Mesenchymal stem cell (in vitro differentiated cells and primary cell): ENCODE measurements around the gene CDHR5. TPM values are rescaled to one million over a fixed set of nuclear protein-coding genes. Genes with fewer than 3 reads are reported as not detected.
A peak's percentile ranks its signal among the peaks of the same experiment; 100 is the strongest.

Source experiments
- DNase-seq: peaks from one replicate; pipeline ENCODE4 v3.0.0-alpha.2; 2013
- H2AFZ ChIP-seq: one replicate; pipeline ENCODE4 v1.6.1; 2013; ENCODE audit warnings: low read depth, mild to moderate bottlenecking, control low read depth, inconsistent platforms, low read length, moderate library complexity
- H2AK5ac ChIP-seq: 2 replicates; pipeline ENCODE4 v1.6.1; 2013; ENCODE audit warnings: low read length, moderate library complexity, mild to moderate bottlenecking, inconsistent platforms; ENCODE audit not compliant: severe bottlenecking
- H2BK120ac ChIP-seq: one replicate; pipeline ENCODE4 v1.6.1; 2013; ENCODE audit warnings: low read depth, mild to moderate bottlenecking, inconsistent platforms, low read length, moderate library complexity
- H2BK12ac ChIP-seq, 2 experiments: one replicate each; pipeline ENCODE4 v1.6.1; 2013; ENCODE audit warnings: inconsistent platforms in 2 of 2, low read length in 2 of 2, mild to moderate bottlenecking in 2 of 2, moderate library complexity in 2 of 2, control low read depth in 1 of 2
- H2BK15ac ChIP-seq: one replicate; pipeline ENCODE4 v1.6.1; 2013; ENCODE audit warnings: mild to moderate bottlenecking, low read depth, inconsistent platforms; ENCODE audit not compliant: poor library complexity, severe bottlenecking
- H2BK5ac ChIP-seq: 2 replicates; pipeline ENCODE4 v1.6.1; 2013; ENCODE audit warnings: low read depth, mild to moderate bottlenecking, low read length, control low read depth, inconsistent platforms; ENCODE audit not compliant: poor library complexity, severe bottlenecking
- H3K14ac ChIP-seq, 2 experiments: one replicate each; pipeline ENCODE4 v1.6.1; 2013; ENCODE audit warnings: inconsistent platforms in 2 of 2, low read length in 2 of 2, control low read depth in 1 of 2, mild to moderate bottlenecking in 1 of 2, moderate library complexity in 1 of 2
- H3K18ac ChIP-seq, 2 experiments: one replicate each; pipeline ENCODE4 v1.6.1; 2013; ENCODE audit warnings: inconsistent platforms in 2 of 2, low read length in 2 of 2, control low read depth in 1 of 2, low read depth in 1 of 2, mild to moderate bottlenecking in 1 of 2
- H3K23ac ChIP-seq, 2 experiments: one replicate each; pipeline ENCODE4 v1.6.1; 2013; ENCODE audit warnings: inconsistent platforms in 2 of 2, low read length in 2 of 2, mild to moderate bottlenecking in 2 of 2, moderate library complexity in 2 of 2, control low read depth in 1 of 2
- H3K27ac ChIP-seq: 2 replicates; pipeline ENCODE4 v1.5.1; 2013; ENCODE audit warnings: mild to moderate bottlenecking, moderate library complexity, low read length, control low read depth, inconsistent platforms; ENCODE audit not compliant: poor library complexity, severe bottlenecking
- H3K27me3 ChIP-seq, 2 experiments: 2 replicates each; pipeline versions ENCODE4 v1.6.1 to v1.7.0; 2013; ENCODE audit warnings: low read length in 2 of 2, mild to moderate bottlenecking in 2 of 2, moderate library complexity in 2 of 2, control low read depth in 1 of 2, inconsistent platforms in 1 of 2; ENCODE audit not compliant: control insufficient read depth in 1 of 2, insufficient read depth in 1 of 2
- H3K36me3 ChIP-seq, 2 experiments: 2 replicates each; pipeline versions ENCODE4 v1.6.1 to v1.7.0; 2013; ENCODE audit warnings: low read length in 2 of 2, control low read depth in 1 of 2, inconsistent platforms in 1 of 2, low read depth in 1 of 2, mild to moderate bottlenecking in 1 of 2; ENCODE audit not compliant: insufficient read depth in 2 of 2, control insufficient read depth in 1 of 2
- H3K4ac ChIP-seq, 2 experiments: one replicate each; pipeline ENCODE4 v1.6.1; 2013; ENCODE audit warnings: inconsistent platforms in 2 of 2, low read length in 2 of 2, mild to moderate bottlenecking in 2 of 2, moderate library complexity in 2 of 2, control low read depth in 1 of 2, low read depth in 1 of 2
- H3K4me1 ChIP-seq: 2 replicates; pipeline ENCODE4 v1.6.1; 2013; ENCODE audit warnings: low read depth, low read length, control low read depth; ENCODE audit not compliant: control insufficient read depth, insufficient read depth
- H3K4me2 ChIP-seq: 2 replicates; pipeline ENCODE4 v1.6.1; 2013; ENCODE audit warnings: low read length, mild to moderate bottlenecking, inconsistent platforms; ENCODE audit not compliant: poor library complexity, severe bottlenecking
- H3K4me3 ChIP-seq, 2 experiments: 2 replicates each; pipeline versions ENCODE4 v1.5.1 to v1.7.0; 2013; ENCODE audit warnings: low read length in 2 of 2, mild to moderate bottlenecking in 2 of 2, control low read depth in 1 of 2, low read depth in 1 of 2; ENCODE audit not compliant: insufficient read depth in 1 of 2
- H3K79me1 ChIP-seq: replicated peaks from 2 replicates; pipeline ENCODE4 v1.6.1; 2013; ENCODE audit warnings: mild to moderate bottlenecking, control low read depth, low read length, inconsistent platforms; ENCODE audit not compliant: poor library complexity, severe bottlenecking
- H3K9ac ChIP-seq: 2 replicates; pipeline ENCODE4 v1.7.0; 2013; ENCODE audit warnings: mild to moderate bottlenecking, low read length, moderate library complexity
- H3K9me3 ChIP-seq: 2 replicates; pipeline ENCODE4 v1.7.0; 2013; ENCODE audit warnings: mild to moderate bottlenecking, low read length; ENCODE audit not compliant: control insufficient read depth
- H4K8ac ChIP-seq: one replicate; pipeline ENCODE4 v1.6.1; 2013; ENCODE audit warnings: inconsistent platforms, mild to moderate bottlenecking, low read length, moderate library complexity
- H4K91ac ChIP-seq: one replicate; pipeline ENCODE4 v1.6.1; 2013; ENCODE audit warnings: mild to moderate bottlenecking, low read length, inconsistent platforms
- WGBS: methylation state at CpG from one replicate; pipeline ENCODE4 v1.1.7; 2013; ENCODE audit warnings: mixed read lengths; 5-methylcytosine and 5-hydroxymethylcytosine counted together
- polyA plus RNA-seq, 2 experiments: library from polyadenylated mRNA; stranded (reverse); fragments of 200-250 nt; gene quantifications; one replicate each; pipeline ENCODE4 v1.2.3, GENCODE V29; 2013

The CDHR5 gene, protein sequence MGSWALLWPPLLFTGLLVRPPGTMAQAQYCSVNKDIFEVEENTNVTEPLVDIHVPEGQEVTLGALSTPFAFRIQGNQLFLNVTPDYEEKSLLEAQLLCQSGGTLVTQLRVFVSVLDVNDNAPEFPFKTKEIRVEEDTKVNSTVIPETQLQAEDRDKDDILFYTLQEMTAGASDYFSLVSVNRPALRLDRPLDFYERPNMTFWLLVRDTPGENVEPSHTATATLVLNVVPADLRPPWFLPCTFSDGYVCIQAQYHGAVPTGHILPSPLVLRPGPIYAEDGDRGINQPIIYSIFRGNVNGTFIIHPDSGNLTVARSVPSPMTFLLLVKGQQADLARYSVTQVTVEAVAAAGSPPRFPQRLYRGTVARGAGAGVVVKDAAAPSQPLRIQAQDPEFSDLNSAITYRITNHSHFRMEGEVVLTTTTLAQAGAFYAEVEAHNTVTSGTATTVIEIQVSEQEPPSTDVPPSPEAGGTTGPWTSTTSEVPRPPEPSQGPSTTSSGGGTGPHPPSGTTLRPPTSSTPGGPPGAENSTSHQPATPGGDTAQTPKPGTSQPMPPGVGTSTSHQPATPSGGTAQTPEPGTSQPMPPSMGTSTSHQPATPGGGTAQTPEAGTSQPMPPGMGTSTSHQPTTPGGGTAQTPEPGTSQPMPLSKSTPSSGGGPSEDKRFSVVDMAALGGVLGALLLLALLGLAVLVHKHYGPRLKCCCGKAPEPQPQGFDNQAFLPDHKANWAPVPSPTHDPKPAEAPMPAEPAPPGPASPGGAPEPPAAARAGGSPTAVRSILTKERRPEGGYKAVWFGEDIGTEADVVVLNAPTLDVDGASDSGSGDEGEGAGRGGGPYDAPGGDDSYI
- polyA plus RNA-seq (2013, experiment 1 of 2): not detected
- not detected for polyA plus RNA-seq (2013, experiment 2 of 2)

DNA sequence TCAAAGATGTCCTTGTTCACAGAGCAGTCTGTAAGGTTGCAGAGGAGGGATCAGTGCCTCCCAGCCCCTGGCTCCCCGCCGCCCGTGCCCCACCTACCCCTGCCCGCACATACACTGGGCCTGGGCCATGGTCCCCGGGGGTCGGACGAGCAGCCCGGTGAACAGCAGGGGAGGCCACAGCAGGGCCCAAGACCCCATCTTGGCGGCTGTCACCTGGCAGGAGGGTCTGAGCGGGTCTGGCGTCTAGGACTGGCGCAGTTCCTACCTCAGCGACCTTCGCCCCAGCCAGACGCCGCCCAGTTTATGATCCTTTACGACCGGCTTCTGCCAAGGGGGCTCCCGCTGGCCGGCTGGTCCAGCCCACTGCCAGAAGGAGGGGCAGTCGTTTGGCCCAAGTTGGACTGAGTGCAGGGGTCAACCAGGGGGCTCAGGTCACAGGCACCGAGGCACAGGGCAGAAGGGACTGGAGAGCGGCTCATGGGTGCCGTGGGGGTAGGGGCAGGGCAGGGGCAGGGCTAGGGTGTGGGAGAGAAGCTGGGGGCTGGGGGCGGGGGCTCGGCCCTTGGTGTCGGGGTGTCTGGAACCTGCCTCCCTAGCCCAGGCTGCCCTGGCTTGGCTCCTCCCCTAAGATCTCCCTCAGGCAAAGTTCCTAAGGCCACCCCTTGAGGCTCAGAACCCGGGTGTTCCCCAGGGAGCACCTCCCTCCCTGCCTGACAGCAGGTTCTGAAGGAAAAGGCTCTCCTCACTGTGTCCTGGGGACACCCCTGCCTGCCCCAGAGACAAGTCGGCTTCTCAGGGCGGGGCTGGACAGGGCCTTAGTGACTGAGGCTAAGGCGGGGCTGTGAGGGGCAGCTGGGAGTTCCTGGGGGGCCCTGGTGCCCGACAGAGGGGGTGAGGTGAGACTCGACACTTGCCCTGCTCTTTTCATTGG is at the start of gene CDHR5:
Gene CDHR5 (minus strand): TSS at position 251 of the 931 bp plus-strand sequence. CDS start 53 bp downstream, at position 198.
- Histone ChIP-seq H3K36me3 (peaks cover 0 to 49% of the 10 kb centered on the region in 2 experiments), H2BK12ac (no peak within 1 kb of the TSS), H3K27me3 (peaks cover 18% of the 10 kb centered on the region in 2 experiments), H3K4me1 (peaks cover 27% of the 10 kb centered on the region), H4K91ac (peak within 1 kb of the TSS; percentile 20), H4K8ac (no peak within 1 kb of the TSS), H2BK120ac (no peak within 1 kb of the TSS), H2BK5ac (no peak within 1 kb of the TSS), H3K27ac (no peak within 1 kb of the TSS), H2BK15ac (no peak within 1 kb of the TSS), H3K4me3 (no peak within 1 kb of the TSS), H3K9ac (no peak within 1 kb of the TSS), H3K14ac (no peak within 1 kb of the TSS), H2AK5ac (no peak within 1 kb of the TSS), H3K18ac (no peak within 1 kb of the TSS), H3K79me1 (peaks cover 2% of the 10 kb centered on the region), H3K4me2 (no peak within 1 kb of the TSS), H3K9me3 (no peaks in the 10 kb centered on the region), H3K4ac (no peak within 1 kb of the TSS), H2AFZ (no peak within 1 kb of the TSS), H3K23ac (no peak within 1 kb of the TSS)
- DNase-seq: no peak
- 78% methylated on average over 33 of the region's 33 CpGs for WGBS

DNA sequence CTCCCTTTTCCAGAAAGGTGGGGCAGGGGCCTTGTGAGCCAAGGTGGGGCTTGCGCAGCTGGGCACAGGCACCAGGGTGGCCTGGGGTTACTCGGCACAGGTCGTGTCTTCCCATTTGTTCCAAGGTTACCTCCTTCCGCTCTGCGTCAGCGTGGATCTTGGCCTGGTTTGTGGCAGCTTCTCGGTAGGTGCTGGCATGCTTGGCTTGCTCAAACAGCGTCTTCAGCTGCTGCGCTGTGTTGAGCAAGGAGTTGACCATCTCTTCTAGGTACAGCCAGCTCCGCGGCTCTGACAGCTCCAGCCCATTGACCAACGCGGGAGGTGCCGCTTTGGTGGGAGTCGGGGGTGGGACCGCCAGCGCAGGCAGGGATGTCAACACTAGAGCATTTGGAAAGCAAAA is 49.7 kb upstream of the CDHR5 start:
- no peaks in the 10 kb centered on the region for H3K27me3 ChIP-seq
- H2BK15ac ChIP-seq: no peak overlapping the region
- no peak overlapping the region for H2BK12ac ChIP-seq
- no peak overlapping the region for H3K23ac ChIP-seq
- H4K8ac ChIP-seq: no peak overlapping the region
- no peak overlapping the region for H3K9ac ChIP-seq
- H3K14ac ChIP-seq: peak overlapping the region in 1 of 2 experiments; percentile 22
- peaks cover 2% of the 10 kb centered on the region for H3K4me1 ChIP-seq
- H3K18ac ChIP-seq: no peak overlapping the region
- no peak for DNase-seq
- H2BK120ac ChIP-seq: no peak overlapping the region
- no peak overlapping the region for H3K4ac ChIP-seq
- H2BK5ac ChIP-seq: no peak overlapping the region
- H3K36me3 ChIP-seq: peaks cover 51 to 53% of the 10 kb centered on the region in 2 experiments
- H3K27ac ChIP-seq: no peak overlapping the region
- H3K79me1 ChIP-seq: peaks cover 22% of the 10 kb centered on the region
- H3K9me3 ChIP-seq: no peaks in the 10 kb centered on the region
- no peak overlapping the region for H3K4me2 ChIP-seq
- H2AFZ ChIP-seq: no peak overlapping the region
- H3K4me3 ChIP-seq: no peak overlapping the region
- no peak overlapping the region for H4K91ac ChIP-seq
- 92% methylated on average over 17 of the region's 17 CpGs for WGBS
- no peak overlapping the region for H2AK5ac ChIP-seq

DNA sequence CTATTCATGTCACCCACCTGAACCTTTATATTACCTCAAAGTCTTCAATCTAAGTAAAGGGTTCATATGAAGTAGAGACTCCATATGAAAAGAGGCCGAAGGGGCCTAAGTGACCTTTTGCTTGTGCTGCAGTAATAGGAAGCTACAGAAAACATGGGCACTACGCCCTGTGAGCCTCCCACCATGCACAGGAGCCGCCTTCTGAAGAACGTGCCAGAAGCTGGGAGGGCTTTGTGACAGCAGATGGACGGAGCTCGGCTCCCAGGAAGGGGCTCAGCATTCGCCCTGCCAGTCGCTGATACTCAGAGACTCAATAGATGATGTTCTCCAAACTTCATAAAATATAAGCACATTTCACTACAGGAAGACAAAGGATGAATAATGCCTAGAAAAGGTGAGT is 49.1 kb upstream of the CDHR5 start:
- Histone ChIP-seq H2BK5ac (no peak overlapping the region), H3K18ac (no peak overlapping the region), H3K23ac (no peak overlapping the region), H3K4ac (no peak overlapping the region), H3K36me3 (peaks cover 47 to 52% of the 10 kb centered on the region in 2 experiments), H3K9me3 (no peaks in the 10 kb centered on the region), H2BK12ac (no peak overlapping the region), H4K8ac (no peak overlapping the region), H3K27me3 (no peaks in the 10 kb centered on the region), H2BK120ac (no peak overlapping the region), H2AK5ac (no peak overlapping the region), H3K4me2 (no peak overlapping the region), H3K4me3 (no peak overlapping the region), H2AFZ (no peak overlapping the region), H3K14ac (no peak overlapping the region), H2BK15ac (no peak overlapping the region), H3K4me1 (peaks cover 2% of the 10 kb centered on the region), H3K9ac (no peak overlapping the region), H4K91ac (no peak overlapping the region), H3K27ac (no peak overlapping the region), H3K79me1 (peaks cover 22% of the 10 kb centered on the region)
- WGBS: 96% methylated on average over 8 of the region's 8 CpGs
- DNase-seq: no peak
